Measurements from ENCODE around the gene TMC3. TPM values are rescaled to one million over a fixed set of nuclear protein-coding genes. Genes with fewer than 3 reads are reported as not detected.
A peak's percentile ranks its signal among the peaks of the same experiment; 100 is the strongest.

TMC3 gene
- total and polyA plus RNA-seq, 9 of the 15 experiments (the other 6 are each of a cell fraction or from before 2014, with no cell fraction given), result 0.01 to 0.14 TPM; not detected in 7

DNA sequence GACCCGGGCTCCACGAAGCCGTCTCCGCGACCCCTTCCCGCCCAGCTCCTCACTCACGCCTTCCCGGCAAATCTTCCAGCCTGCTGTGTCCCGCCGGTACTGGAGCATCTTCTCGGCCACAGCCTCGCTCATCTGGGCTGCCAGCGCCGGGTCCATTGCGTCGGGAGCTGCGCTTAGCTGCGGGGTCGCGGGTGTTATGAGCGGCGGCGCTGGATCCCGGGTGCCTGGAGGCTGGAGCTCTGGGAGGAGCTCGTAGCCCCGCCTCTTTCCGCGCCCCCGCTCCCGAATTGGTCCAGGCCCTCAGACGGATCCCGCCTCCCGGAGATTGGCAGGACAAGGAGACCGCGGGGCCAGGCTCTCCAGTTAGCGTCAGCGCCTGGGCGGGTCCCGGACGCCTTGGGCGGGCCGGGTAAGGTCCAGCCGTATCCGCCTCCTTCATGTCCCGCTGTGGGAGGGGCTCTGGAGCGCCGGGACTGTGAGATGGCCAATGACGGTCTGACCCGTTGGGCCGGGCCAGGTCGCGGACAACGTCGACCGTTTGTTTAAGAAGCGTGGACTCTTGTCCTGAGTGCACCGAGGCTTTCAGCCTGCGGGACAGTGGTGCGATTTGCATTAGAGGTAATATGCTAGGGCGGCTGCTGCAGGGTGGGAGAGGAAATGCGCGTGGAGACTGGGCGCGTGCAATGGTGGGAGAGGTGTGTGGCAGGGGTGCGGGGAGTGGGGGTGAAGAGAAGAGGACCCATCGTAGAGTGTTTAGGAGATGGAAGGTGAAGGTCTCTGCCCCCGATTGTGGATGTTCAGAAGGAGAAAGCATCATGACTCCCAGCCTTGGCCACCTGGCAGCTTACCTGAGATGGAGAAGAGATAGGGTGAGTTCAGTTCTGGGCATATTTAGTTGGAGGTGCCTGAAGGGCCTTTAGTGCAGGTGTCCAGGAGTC is 49.8 kb downstream of the TMC3 start, which contains the start of gene STARD5:
STARD5 (minus strand) TSS at position 198 of the 938 bp plus-strand sequence; CDS start at position 156, 42 bp downstream.
- peak; percentile 97 for FAIRE-seq
- H3K4me2 ChIP-seq (ENCODE audit: insufficient read depth, low read length), result peak within 1 kb of the TSS; percentile 87
- TSS peak; percentile 76 for BruUV-seq (replicated peaks)
- TF ChIP-seq RBM25 (IDR thresholded peaks at IDR 0.05; ENCODE audit: low read depth, low read length, severe bottlenecking), result peak; percentile 53
- TF ChIP-seq NELFE (IDR thresholded peaks at IDR 0.05; ENCODE audit: insufficient read depth, insufficient read length), result no peak
- TF ChIP-seq, protein P1, sequence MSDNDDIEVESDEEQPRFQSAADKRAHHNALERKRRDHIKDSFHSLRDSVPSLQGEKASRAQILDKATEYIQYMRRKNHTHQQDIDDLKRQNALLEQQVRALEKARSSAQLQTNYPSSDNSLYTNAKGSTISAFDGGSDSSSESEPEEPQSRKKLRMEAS (CRISPR knock-in tag; IDR thresholded peaks at IDR 0.05), result peak; percentile 62; the same call in 1 of the 2 replicates
- TF ChIP-seq TCF7L2 (IDR thresholded peaks at IDR 0.05; ENCODE audit: low read depth, low read length), result no peak
- no peak for TF ChIP-seq MTF1 (CRISPR knock-in tag; IDR thresholded peaks at IDR 0.05; ENCODE audit: borderline replicate concordance)
- TF ChIP-seq, protein P2, sequence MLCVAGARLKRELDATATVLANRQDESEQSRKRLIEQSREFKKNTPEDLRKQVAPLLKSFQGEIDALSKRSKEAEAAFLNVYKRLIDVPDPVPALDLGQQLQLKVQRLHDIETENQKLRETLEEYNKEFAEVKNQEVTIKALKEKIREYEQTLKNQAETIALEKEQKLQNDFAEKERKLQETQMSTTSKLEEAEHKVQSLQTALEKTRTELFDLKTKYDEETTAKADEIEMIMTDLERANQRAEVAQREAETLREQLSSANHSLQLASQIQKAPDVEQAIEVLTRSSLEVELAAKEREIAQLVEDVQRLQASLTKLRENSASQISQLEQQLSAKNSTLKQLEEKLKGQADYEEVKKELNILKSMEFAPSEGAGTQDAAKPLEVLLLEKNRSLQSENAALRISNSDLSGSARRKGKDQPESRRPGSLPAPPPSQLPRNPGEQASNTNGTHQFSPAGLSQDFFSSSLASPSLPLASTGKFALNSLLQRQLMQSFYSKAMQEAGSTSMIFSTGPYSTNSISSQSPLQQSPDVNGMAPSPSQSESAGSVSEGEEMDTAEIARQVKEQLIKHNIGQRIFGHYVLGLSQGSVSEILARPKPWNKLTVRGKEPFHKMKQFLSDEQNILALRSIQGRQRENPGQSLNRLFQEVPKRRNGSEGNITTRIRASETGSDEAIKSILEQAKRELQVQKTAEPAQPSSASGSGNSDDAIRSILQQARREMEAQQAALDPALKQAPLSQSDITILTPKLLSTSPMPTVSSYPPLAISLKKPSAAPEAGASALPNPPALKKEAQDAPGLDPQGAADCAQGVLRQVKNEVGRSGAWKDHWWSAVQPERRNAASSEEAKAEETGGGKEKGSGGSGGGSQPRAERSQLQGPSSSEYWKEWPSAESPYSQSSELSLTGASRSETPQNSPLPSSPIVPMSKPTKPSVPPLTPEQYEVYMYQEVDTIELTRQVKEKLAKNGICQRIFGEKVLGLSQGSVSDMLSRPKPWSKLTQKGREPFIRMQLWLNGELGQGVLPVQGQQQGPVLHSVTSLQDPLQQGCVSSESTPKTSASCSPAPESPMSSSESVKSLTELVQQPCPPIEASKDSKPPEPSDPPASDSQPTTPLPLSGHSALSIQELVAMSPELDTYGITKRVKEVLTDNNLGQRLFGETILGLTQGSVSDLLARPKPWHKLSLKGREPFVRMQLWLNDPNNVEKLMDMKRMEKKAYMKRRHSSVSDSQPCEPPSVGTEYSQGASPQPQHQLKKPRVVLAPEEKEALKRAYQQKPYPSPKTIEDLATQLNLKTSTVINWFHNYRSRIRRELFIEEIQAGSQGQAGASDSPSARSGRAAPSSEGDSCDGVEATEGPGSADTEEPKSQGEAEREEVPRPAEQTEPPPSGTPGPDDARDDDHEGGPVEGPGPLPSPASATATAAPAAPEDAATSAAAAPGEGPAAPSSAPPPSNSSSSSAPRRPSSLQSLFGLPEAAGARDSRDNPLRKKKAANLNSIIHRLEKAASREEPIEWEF (CRISPR knock-in tag; IDR thresholded peaks at IDR 0.05), result no peak
- TF ChIP-seq PHF20 (IDR thresholded peaks at IDR 0.05; ENCODE audit: partially characterized antibody), result peak; percentile 32
- TF ChIP-seq HSF4 (CRISPR knock-in tag; IDR thresholded peaks at IDR 0.05; ENCODE audit: borderline replicate concordance), result no peak
- peak; percentile 95 for TF ChIP-seq POLR2G (IDR thresholded peaks at IDR 0.05; ENCODE audit: low read depth, low read length)
- TF ChIP-seq NR2C2 (CRISPR knock-in tag; IDR thresholded peaks at IDR 0.05), result no peak
- peak; percentile 49; the same call in 1 of the 2 replicates for TF ChIP-seq NR2C2 (tag; IDR thresholded peaks at IDR 0.05)
- TF ChIP-seq, protein P3, sequence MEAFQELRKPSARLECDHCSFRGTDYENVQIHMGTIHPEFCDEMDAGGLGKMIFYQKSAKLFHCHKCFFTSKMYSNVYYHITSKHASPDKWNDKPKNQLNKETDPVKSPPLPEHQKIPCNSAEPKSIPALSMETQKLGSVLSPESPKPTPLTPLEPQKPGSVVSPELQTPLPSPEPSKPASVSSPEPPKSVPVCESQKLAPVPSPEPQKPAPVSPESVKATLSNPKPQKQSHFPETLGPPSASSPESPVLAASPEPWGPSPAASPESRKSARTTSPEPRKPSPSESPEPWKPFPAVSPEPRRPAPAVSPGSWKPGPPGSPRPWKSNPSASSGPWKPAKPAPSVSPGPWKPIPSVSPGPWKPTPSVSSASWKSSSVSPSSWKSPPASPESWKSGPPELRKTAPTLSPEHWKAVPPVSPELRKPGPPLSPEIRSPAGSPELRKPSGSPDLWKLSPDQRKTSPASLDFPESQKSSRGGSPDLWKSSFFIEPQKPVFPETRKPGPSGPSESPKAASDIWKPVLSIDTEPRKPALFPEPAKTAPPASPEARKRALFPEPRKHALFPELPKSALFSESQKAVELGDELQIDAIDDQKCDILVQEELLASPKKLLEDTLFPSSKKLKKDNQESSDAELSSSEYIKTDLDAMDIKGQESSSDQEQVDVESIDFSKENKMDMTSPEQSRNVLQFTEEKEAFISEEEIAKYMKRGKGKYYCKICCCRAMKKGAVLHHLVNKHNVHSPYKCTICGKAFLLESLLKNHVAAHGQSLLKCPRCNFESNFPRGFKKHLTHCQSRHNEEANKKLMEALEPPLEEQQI (IDR thresholded peaks at IDR 0.05), result no peak

More for the DNA sequence above, 49.8 kb downstream of the TMC3 start, which contains the start of gene STARD5:
- POLR2A ChIA-PET, result interaction anchor here (0.5 to 1.6 kb wide), 7 partner anchors 11 to 1148 kb away, joined by 3 to 6 read pairs (median 3); no protein-coding TSS in a partner anchor
- no peaks in the 10 kb centered on the region for H3K9me3 ChIP-seq (replicated peaks; ENCODE audit: control insufficient read depth, insufficient read depth, low read depth, low read length)
- intact Hi-C loops (cut with micrococcal nuclease) (loop anchor here (10.0 kb wide), 1 partner anchor 339 kb away; the partner anchor contains the start of gene MESD), in situ Hi-C loops (cut with MboI) (no loop called here)
- peaks cover 11 to 12% of the 10 kb centered on the region in 2 experiments; a peak in 4 of 5 replicates for H3K4me1 ChIP-seq (replicated peaks in 1 of 2; ENCODE audit: control insufficient read depth in 2 of 2, insufficient read depth in 2 of 2, low read length in 2 of 2)
- ATAC-seq (peak; percentile 100), DNase-seq (ENCODE audit: extremely low read depth in 1 of 4, low spot score in 3 of 4) (peak; percentile 98)
- peak within 1 kb of the TSS; percentile 59 to 94 for H3K9ac ChIP-seq (ENCODE audit: insufficient read depth in 1 of 2, low read depth in 2 of 2, low read length in 2 of 2)
- peak within 1 kb of the TSS; percentile 93 for H2AFZ ChIP-seq (ENCODE audit: low read depth, low read length)
- no peaks in the 10 kb centered on the region for H3K27me3 ChIP-seq (ENCODE audit: control insufficient read depth in 2 of 2, insufficient read depth in 2 of 2, low read length in 2 of 2)
- CTCF ChIA-PET (ENCODE audit: low intra/inter-chr PET ratio), result interaction anchor here (0.6 kb wide), 1 partner anchor 16 kb away, joined by 3 read pairs; no protein-coding TSS in a partner anchor
- H3K79me2 ChIP-seq (ENCODE audit: control insufficient read depth, insufficient read depth, low read length), result no peaks in the 10 kb centered on the region
- peak within 1 kb of the TSS; percentile 54 for H3K27ac ChIP-seq (ENCODE audit: extremely low read depth, low read depth, low read length)
- H3K4me3 ChIP-seq, result peak within 1 kb of the TSS; percentile 69
- 1% methylated on average over 61 of the region's 67 CpGs for WGBS (ENCODE audit: insufficient coverage, low coverage, missing lambda C conversion rate)
- peaks cover 8% of the 10 kb centered on the region; the same call in 1 of the 3 replicates for H3K36me3 ChIP-seq (ENCODE audit: control insufficient read depth, insufficient read depth, low read length)
- H3K9me1 ChIP-seq (ENCODE audit: control insufficient read depth, insufficient read depth, low read length), result no peaks in the 10 kb centered on the region
- H4K20me1 ChIP-seq (replicated peaks; ENCODE audit: control insufficient read depth, insufficient read depth, low read length), result no peaks in the 10 kb centered on the region
